ENCODE results near the gene PDP2. TPM values are rescaled to one million over a fixed set of nuclear protein-coding genes. Genes with fewer than 3 reads are reported as not detected.

The PDP2 gene
- total and polyA plus RNA-seq, 10 of the 15 experiments (the other 5 are each of a cell fraction or from before 2014, with no cell fraction given): 1.9 to 31.1 (median 6.2) TPM

DNA sequence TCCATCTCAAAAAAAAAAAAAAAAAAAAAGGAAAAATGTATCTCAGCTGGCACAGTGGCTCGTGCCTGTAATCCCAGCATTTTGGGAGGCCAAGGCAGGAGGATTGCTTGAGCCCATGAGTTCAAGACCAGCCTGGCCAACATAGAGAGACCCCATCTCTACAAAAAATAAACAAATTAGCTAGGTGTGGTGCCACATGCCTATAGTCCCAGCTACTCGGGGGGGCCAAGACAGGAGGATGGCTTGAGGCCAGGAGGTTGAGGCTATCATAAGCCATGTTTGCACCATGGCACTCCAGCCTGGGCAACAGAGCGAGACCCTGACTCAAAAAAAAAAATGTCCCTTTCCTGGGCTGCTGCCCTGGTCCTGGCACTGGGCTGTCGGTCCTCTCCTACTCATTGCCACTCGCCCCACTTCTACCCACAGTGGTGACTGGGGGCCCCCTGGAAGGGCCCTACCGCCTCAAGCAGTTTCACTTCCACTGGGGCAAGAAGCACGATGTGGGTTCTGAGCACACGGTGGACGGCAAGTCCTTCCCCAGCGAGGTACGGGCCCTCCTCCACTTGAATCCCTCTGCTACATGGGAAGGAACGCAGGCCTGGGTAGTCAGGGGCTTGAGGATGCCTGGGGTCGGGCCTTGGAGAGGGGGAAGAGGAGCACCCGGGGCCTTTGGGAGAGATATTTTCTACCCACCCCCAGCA lies 30.1 kb upstream of the PDP2 start:
- ChIA-PET CTCF (interaction anchor here (1.4 to 10.4 kb wide), 3 partner anchors 17 to 22 kb away, joined by 4 to 73 read pairs (median 39); partner anchors contain the start of gene NAE1), RAD21 (ENCODE audit: unreplicated experiment) (interaction anchor here (1.2 kb wide), 1 partner anchor 18 kb away, joined by 3 read pairs; no protein-coding TSS in a partner anchor), SMC1A (ENCODE audit: uncharacterized antibody, unreplicated experiment) (interaction anchor here (0.7 to 1.2 kb wide), 3 partner anchors 16 to 854 kb away, joined by 3 to 4 read pairs (median 3); no protein-coding TSS in a partner anchor), POLR2A (no interaction called here)
- BruUV-seq (replicated peaks): no TSS peak
- FAIRE-seq (no peak), DNase-seq (ENCODE audit: low read depth, low spot score) (no peak), ATAC-seq (peak; percentile 66)
- no peaks in the 10 kb centered on the region for H3K9me3 ChIP-seq (replicated peaks; ENCODE audit: control insufficient read depth, insufficient read depth, low read length)
- no peaks in the 10 kb centered on the region for H4K20me1 ChIP-seq (ENCODE audit: control insufficient read depth, insufficient read depth)
- no peak overlapping the region for H3K27ac ChIP-seq (ENCODE audit: control insufficient read depth, insufficient read depth)
- H3K4me1 ChIP-seq (ENCODE audit: control insufficient read depth, insufficient read depth, low read length): peaks cover 5% of the 10 kb centered on the region; the same call in 1 of the 2 replicates
- H3K4me2 ChIP-seq (ENCODE audit: control insufficient read depth, insufficient read depth): no peak overlapping the region
- TF ChIP-seq, protein P1, sequence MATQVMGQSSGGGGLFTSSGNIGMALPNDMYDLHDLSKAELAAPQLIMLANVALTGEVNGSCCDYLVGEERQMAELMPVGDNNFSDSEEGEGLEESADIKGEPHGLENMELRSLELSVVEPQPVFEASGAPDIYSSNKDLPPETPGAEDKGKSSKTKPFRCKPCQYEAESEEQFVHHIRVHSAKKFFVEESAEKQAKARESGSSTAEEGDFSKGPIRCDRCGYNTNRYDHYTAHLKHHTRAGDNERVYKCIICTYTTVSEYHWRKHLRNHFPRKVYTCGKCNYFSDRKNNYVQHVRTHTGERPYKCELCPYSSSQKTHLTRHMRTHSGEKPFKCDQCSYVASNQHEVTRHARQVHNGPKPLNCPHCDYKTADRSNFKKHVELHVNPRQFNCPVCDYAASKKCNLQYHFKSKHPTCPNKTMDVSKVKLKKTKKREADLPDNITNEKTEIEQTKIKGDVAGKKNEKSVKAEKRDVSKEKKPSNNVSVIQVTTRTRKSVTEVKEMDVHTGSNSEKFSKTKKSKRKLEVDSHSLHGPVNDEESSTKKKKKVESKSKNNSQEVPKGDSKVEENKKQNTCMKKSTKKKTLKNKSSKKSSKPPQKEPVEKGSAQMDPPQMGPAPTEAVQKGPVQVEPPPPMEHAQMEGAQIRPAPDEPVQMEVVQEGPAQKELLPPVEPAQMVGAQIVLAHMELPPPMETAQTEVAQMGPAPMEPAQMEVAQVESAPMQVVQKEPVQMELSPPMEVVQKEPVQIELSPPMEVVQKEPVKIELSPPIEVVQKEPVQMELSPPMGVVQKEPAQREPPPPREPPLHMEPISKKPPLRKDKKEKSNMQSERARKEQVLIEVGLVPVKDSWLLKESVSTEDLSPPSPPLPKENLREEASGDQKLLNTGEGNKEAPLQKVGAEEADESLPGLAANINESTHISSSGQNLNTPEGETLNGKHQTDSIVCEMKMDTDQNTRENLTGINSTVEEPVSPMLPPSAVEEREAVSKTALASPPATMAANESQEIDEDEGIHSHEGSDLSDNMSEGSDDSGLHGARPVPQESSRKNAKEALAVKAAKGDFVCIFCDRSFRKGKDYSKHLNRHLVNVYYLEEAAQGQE (IDR thresholded peaks at IDR 0.05; ENCODE audit: low read depth, low read length): no peak
- TF ChIP-seq SIX5 (IDR thresholded peaks at IDR 0.05; ENCODE audit: low read depth, low read length, severe bottlenecking) (no peak), SPI1 (IDR thresholded peaks at IDR 0.05; ENCODE audit: borderline replicate concordance, insufficient read depth, low read depth, low read length) (peak; percentile 59; the same call in 1 of the 2 replicates)
- TF ChIP-seq, protein P2, sequence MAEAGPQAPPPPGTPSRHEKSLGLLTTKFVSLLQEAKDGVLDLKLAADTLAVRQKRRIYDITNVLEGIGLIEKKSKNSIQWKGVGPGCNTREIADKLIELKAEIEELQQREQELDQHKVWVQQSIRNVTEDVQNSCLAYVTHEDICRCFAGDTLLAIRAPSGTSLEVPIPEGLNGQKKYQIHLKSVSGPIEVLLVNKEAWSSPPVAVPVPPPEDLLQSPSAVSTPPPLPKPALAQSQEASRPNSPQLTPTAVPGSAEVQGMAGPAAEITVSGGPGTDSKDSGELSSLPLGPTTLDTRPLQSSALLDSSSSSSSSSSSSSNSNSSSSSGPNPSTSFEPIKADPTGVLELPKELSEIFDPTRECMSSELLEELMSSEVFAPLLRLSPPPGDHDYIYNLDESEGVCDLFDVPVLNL (IDR thresholded peaks at IDR 0.05; ENCODE audit: low read depth, low read length): no peak
- H3K4me3 ChIP-seq: no peak overlapping the region
- WGBS (ENCODE audit: insufficient coverage, insufficient replicate concordance, low lambda C conversion rate, missing lambda C conversion rate): 25% methylated on average over 14 of the region's 14 CpGs
- in situ Hi-C loops (cut with MboI): no loop called here
- H3K36me3 ChIP-seq (ENCODE audit: control insufficient read depth in 2 of 2, insufficient read depth in 2 of 2, low read length in 1 of 2): no peaks in the 10 kb centered on the region
- no peaks in the 10 kb centered on the region for H3K79me2 ChIP-seq (ENCODE audit: control insufficient read depth, insufficient read depth, low read length)
- H3K9ac ChIP-seq (ENCODE audit: control insufficient read depth, insufficient read depth, low read length): no peak overlapping the region
- intact Hi-C loops (cut with micrococcal nuclease; ENCODE audit: unreplicated experiment): no loop called here
- H3K27me3 ChIP-seq (replicated peaks in 1 of 2; ENCODE audit: control insufficient read depth in 2 of 2, insufficient read depth in 2 of 2, low read length in 1 of 2): peaks cover 4 to 8% of the 10 kb centered on the region in 2 experiments; a peak in 3 of 4 replicates
- no peak overlapping the region for H2AFZ ChIP-seq (ENCODE audit: control insufficient read depth, low read depth, low read length)

Data from GM12878 (cell line).